ENCODE data around the gene PGBD5.

PGBD5 gene

DNA sequence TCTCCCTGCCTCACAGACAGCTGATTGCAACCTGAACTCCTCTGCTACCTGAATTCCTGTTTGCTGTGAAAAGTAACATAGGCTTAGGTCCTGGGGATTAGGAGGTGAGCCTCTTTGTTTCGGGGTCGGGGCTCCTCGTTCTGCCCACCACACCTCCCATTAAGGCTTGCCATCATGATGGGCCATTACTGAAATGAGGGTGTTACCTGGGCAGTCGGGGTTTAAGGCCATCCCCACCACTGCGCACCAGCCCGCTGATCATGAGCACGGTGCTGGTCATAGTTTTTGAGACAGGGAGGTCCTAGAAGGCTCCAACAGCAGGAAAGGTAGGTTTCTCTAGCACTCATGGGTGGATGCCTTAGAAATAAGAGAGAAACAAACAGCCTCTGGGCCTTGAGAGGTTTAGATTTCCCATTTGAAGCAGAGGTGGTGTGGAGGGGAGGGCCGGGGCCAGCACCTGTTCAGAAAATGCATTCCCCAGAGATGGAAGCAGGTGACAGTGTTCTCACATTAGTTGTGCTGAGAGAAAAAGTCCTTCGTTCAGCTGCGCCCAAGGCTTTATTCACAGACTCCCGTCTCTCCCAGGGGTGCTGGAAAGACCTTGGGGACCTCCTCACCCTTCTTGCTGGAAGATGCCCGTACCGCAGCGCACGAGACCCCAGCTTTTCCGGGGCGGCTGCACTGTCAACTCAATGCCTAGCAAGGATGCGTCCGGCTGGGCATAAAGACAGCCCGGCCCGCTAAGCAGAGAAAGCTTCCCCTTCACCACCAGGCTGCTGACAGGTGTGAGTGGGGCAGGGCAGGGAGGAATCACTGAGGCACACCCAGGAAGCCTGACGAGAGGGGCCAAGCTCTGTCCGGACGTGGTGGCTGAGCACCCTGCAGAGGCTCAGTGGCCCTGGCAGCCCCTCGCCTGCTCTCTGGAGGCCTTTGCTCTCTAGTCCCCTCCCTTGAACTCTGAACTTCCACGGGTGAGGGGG, 125.5 kb downstream of the PGBD5 start:
- no peak for DNase-seq (ENCODE audit: low spot score)

- no peak for DNase-seq (ENCODE audit: low spot score)
Observed at GRCh38 chr1:230299191-230300006, 126.7 kb downstream of the PGBD5 start.

DNA sequence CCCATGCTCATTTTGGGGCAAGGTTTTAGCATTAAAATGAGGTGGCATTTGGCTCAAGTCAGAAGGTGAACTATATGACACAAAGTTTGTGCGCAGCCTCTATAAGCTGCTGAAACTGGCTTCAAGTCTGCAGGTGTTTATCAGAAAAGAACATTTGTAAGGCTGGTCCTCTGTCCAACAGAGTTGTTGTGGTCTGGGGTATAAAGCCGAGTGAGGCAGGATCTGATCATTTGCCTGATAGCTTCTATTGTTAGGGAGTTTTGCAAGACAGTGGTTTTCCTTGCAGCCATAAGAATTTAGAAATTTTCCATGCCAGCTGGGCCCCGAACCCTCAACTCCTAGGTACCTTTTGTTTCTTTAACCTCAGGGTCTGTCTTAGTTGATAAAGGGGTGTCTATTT, 130.8 kb downstream of the PGBD5 start:
- DNase-seq (ENCODE audit: low spot score): no peak

GRCh38 chr1:230293390-230293700, 132.8 kb downstream of the PGBD5 start:
- DNase-seq (ENCODE audit: low spot score): no peak

DNA sequence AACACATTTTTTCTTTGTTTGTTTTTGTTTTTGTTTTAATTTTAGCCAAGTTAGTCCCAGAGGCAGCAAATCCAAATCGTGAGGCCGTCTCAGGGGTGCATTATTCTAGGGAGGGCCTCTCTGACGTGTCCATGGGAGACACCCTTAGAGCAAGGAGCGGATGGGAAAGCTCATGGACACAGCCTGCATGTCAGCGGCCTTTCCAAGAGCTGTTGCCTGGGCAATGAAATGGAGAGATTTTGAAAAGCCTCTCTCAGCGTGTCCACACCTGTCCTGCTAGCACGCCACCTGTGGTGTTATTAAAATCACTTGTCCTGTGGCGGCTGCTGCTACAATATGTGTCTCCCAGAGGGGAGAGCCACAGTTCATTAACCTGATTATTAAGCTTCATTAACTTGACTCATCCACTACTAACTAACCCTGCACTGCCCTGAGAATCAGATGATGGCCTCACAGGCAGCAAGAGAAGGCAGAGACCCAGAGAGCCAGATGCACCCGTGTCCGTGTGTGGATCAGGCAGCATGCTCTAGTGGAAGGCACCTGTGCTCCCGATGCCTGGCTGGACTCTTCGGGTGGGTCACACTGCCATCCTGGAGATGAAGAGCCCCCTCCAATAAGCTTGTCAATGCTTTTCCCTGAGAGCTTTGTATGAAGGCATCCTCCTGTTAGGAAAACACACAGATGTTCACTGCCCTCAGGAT, 133.3 kb downstream of the PGBD5 start:
- DNase-seq (ENCODE audit: low spot score): no peak

DNA sequence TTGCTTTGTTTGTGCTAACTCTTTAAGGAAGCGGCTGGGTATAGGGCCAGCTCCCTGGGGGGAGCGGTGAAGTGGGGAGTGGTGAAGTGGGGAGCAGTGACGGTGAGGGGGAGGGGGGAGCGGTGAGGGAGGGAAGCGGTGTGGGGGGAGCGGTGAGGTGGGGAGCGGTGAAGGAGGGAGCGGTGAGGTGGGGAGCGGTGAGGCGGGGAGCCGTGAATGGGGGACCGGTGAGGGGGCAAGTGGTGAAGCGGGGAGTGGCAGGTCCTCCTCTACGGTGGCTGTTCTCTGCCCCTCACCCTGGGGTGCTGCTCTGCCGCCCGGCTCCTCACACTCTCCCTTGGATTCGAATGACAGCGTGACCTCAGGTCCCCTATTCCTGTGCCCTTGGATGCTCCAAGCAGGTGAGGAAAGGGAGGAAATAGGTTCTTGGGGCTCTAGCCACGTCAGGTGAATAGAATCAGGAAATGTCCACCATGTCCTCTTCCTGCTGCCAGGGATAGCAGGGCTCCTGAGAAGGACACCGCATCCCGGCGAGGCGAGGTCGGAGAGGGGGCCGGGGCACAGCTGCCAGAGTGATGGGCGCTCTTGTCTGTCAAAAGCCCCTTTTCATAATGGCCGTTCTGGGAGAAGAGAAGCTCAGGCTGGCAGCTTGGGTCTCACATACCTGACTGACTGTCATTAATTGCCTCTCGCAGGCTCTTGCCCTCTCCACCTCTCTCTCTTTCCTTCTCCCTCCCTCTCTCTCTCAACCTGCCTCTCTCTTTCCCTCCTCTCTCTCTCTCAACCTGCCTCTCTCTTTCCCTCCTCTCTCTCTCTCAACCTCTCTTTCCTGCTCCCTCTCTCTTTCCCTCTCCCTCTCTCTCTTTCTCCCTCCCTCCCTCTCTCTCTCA, 134.2 kb downstream of the PGBD5 start:
- DNase-seq (ENCODE audit: low spot score): no peak

DNA sequence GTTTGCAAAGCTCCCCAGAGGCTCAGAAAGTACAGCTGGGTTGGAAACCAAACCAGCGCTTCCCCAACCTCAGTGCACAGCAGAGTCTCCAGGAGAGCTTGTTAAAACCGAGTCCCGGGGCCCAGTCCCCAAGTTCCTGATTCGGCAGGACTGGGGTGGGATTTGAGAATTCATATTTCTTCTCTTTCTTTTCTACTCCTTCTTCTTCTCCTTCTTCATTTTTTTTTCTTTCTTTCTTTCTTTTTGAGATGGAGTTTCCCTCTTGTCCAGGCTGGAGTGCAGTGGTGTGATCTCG, 136.8 kb downstream of the PGBD5 start:
- DNase-seq (ENCODE audit: low spot score): no peak

- no peak for DNase-seq (ENCODE audit: low spot score)
Observed at GRCh38 chr1:230288641-230289349, 137.3 kb downstream of the PGBD5 start.

DNA sequence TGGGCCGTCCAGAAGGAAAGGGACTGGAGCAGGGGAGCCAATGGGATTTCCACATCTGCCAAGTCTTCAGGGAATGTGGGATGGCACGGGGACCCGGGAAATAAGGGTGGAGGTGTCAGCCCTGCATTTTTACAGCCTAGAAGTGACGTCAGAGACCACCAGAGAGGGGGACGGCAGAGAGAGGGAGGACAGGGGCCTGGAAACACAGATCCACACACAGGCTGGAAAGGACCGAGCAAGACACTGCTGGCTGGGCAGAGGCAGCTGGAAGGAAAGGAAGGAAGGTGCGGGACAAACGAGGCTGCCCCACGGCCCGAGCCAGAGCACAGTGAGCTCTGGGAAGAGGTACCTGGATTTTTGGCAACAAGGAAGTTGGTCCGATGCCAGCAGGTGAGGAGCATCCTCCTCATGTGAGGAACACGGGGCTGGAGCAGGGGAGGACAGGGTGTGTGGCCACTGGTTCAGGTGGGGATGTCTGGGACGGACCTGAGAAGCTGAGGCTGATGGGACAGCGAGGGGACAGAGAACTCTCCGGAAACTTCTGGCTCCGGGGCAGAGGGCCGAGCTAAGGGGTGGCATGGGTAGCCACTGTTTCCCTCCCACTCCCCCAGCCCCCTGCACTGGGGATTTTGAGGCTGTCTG, 138.3 kb downstream of the PGBD5 start:
- no peak for DNase-seq (ENCODE audit: low spot score)

- no peak for DNase-seq (ENCODE audit: low spot score)
Observed at GRCh38 chr1:230286890-230287269, 139.3 kb downstream of the PGBD5 start.

DNA sequence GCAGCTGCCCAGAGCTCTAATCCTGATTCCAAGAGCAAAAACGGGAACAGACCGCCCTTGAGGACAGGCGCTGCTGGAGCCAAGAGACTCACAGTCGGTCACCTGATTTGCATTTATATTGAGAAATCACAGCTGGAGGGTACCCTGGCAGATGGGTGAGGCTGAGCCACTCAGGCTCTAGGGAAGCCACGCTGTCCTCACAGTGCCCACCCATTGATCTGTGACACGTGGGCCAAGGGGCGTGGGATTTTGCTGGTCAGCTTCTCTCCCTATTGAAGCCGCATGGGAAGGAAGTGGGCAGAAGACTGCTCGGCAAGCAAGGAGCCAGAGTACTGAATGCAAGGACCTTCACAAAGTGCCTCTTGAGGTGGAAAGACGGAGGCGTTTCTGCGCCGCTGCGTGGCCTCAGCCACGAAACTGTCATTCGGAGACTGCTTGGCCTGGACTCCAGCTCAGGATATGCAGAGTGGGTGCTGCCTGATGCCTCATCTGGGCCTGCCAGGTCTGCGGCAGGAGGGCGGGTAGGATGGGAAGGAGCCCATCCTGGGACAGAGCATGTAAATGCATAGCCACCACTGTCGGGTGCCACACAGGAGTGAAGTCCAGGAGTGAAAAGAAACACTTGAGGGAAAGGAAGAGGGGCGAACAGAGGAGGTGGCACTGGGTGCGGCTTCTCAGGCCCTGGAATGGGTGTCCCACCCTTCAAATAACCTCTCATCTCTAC, 139.8 kb downstream of the PGBD5 start:
- DNase-seq (ENCODE audit: low spot score): no peak

- DNase-seq (ENCODE audit: low spot score): no peak
Observed at GRCh38 chr1:230285351-230285750, 140.8 kb downstream of the PGBD5 start.

- no peak for DNase-seq (ENCODE audit: low spot score)
Observed at GRCh38 chr1:230284891-230285290, 141.2 kb downstream of the PGBD5 start.

DNA sequence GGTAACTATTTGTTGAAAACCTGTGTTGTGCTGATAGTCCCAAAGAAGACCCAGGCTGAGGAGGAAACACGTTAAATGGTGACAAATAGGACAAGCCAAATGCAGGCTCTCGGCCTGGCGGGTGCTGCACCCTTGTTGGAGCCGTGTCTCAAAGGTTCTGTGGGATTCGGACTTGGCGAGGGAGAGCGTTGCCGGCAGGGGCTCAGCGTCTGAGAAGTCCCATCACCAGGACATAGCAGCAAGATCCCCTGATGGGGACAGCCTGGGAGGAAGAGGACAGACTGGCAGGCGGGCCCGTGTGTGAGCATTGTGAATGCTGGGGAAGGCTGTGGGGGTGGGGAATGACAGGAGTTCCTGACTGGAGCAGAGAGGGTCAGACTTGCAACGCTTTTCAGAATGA, 142.5 kb downstream of the PGBD5 start:
- no peak for DNase-seq (ENCODE audit: low spot score)

GRCh38 chr1:230282157-230282556, 144.0 kb downstream of the PGBD5 start:
- no peak for DNase-seq (ENCODE audit: low spot score)

- no peak for DNase-seq (ENCODE audit: low spot score)
Observed at GRCh38 chr1:230281556-230281955, 144.6 kb downstream of the PGBD5 start.

- DNase-seq (ENCODE audit: low spot score): no peak
Observed at GRCh38 chr1:230280906-230281413, 145.2 kb downstream of the PGBD5 start.

DNA sequence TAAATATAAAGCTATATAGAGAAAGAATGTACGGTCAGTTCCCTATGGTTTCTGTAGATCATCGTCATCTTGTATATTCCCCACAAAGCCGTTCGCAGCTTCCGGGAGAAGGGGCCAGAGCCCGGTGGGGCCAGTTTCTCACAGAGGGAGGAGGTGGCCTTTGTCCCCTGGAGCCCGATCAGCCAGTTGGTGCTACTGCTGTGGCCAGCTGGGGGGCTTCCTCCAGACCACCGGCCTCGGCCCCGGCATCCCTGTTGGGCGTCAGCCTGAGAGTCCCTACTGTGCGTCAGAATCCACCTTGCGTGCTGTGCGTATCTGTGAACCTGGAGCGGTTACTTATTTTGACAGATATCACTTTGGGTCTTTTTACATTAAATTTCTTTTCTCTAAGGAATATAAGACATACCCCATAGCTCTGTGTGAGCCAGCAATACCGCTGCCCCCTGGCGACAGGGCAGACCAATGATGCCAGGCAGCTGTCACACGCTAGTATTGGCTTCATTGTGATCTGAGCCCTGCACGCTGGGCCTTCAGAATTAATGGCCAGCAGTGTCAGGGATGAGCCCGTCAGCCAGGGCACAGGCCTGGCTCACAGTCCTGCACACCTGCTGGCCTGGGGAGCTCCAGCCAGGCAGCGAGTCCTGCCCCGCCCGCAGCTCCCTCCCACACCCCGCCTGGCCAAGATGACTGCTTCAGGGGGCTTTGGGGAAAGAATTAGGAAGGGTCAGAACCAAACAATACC, 145.9 kb downstream of the PGBD5 start:
- no peak for DNase-seq (ENCODE audit: low spot score)

DNA sequence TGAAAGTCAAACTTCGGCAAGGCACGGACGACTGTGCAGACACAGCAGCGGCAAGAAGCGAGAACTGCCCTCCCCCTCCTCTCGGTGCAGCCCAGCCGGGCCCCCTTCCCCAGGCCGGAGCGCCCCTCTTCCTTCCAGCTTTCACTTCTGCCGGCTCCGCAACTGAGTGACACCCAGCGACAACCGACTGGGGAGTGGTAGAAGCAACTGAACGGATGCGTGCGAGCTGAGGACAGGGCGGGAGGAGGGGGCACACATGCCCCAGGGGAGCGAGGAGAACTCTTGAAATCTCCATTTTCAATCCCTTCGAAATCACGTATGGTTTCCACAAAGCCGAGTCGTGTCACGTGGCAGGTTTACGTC, 146.6 kb downstream of the PGBD5 start:
- DNase-seq (ENCODE audit: low spot score): no peak
